ENCODE measurements around the gene PELI3. TPM values are rescaled to one million over a fixed set of nuclear protein-coding genes. Genes with fewer than 3 reads are reported as not detected.

PELI3 gene
- total and polyA plus RNA-seq, 2 donors (not counting 1 experiment from before 2014, with no cell fraction given): 3.2 to 15.6 TPM

DNA sequence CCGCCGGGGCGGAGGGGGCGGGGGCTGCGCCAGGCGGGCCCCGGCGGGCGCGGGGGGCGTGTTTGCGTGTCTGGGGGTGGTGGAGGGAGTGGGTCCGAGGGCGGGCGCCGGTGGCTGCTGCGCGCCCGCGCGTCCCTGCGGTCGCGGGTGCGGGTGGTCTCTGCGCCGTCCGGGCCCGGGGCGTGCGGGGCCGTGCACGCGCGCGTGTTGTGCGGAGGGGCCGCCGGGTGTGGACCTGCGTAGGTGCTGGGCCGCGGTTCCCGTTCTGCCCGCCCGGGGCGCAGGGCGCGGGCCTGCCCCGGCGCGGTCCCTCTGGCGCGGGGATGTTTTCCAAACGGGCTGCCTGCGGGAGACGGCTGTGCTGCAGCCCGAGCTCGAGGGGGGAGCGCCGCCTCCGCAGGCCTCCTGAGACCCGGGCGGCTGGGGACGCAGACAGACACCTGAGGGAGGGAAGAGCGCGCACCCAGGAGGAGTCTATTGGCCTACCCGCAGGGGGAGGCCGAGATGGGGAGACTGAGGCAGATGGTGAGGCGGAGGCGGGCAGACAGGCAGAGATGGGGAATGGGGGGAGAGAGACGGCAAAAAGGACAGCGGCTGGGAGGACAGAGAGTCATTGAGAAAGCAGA is 442 bp downstream of the PELI3 start:
- peak overlapping the region; percentile 73 for H3K9ac ChIP-seq (ENCODE audit: low read length)

More for the DNA sequence above, 442 bp downstream of the PELI3 start:
- ChIA-PET CTCF (interaction anchor here (0.9 to 5.8 kb wide), 6 partner anchors 12 to 212 kb away, joined by 4 to 41 read pairs (median 9); partner anchors contain the start of genes B4GAT1, DPP3 and MRPL11), POLR2A (interaction anchor here (0.9 to 2.6 kb wide), 7 partner anchors 9 to 1286 kb away, joined by 3 to 18 read pairs (median 7); partner anchors contain the start of genes BBS1, DPP3, MRPL11 and RBM4)
- DNase-seq: no peak
- Histone ChIP-seq H3K36me3 (replicated peaks in 1 of 2; ENCODE audit: control extremely low read depth in 1 of 2, control insufficient read depth in 1 of 2, extremely low read depth in 1 of 2, insufficient read depth in 2 of 2, low read length in 1 of 2) (no peaks in the 10 kb centered on the region), H2AFZ (ENCODE audit: insufficient read depth, low read depth, low read length, poor library complexity, severe bottlenecking) (peak overlapping the region; percentile 80), H3K4me1 (ENCODE audit: control insufficient read depth in 2 of 2, insufficient read depth in 2 of 2, low read length in 2 of 2) (peaks cover 33 to 39% of the 10 kb centered on the region in 2 donors), H3K27me3 (replicated peaks in 1 of 4; ENCODE audit: control extremely low read depth in 1 of 4, control insufficient read depth in 3 of 4, insufficient read depth in 4 of 4, low read length in 3 of 4) (no peaks in the 10 kb centered on the region), H3K79me2 (ENCODE audit: control insufficient read depth, insufficient read depth, low read length) (peaks cover 4% of the 10 kb centered on the region), H3K27ac (ENCODE audit: low read length in 2 of 2) (peak overlapping the region in 1 of 2 donors; percentile 39), H3K9me3 (ENCODE audit: control extremely low read depth in 1 of 3, control insufficient read depth in 2 of 3, insufficient read depth in 1 of 3, low read length in 2 of 3) (no peaks in the 10 kb centered on the region), H4K20me1 (ENCODE audit: control insufficient read depth, insufficient read depth, low read length, poor library complexity, severe bottlenecking) (no peaks in the 10 kb centered on the region), H3K4me2 (replicated peaks; ENCODE audit: low read depth, low read length, poor library complexity, severe bottlenecking) (peak overlapping the region; percentile 86), H3K4me3 (ENCODE audit: control extremely low read depth in 1 of 5, extremely low read depth in 1 of 5, insufficient read depth in 1 of 5, low read depth in 2 of 5, low read length in 4 of 5) (peak overlapping the region; percentile 19 to 82 (median 63))
- H3K4me1 Mint-ChIP-seq: peaks cover 33% of the 10 kb centered on the region
- 3% methylated on average over 71 of the region's 72 CpGs for WGBS (ENCODE audit: insufficient coverage)
- H3K27me3 Mint-ChIP-seq: no peaks in the 10 kb centered on the region
- peaks cover 3% of the 10 kb centered on the region for H3K9me3 Mint-ChIP-seq (ENCODE audit: insufficient read depth)
- intact Hi-C loops (cut with micrococcal nuclease): loop anchor here (5.0 kb wide), 1 partner anchor 210 kb away; the partner anchor contains the start of gene RBM4B
- H3K27ac Mint-ChIP-seq: peak overlapping the region; percentile 59
- peak overlapping the region; percentile 90 for H3K4me3 Mint-ChIP-seq
- ATAC-seq (ENCODE audit: low read depth): peak; percentile 26
- TF ChIP-seq, protein P1, sequence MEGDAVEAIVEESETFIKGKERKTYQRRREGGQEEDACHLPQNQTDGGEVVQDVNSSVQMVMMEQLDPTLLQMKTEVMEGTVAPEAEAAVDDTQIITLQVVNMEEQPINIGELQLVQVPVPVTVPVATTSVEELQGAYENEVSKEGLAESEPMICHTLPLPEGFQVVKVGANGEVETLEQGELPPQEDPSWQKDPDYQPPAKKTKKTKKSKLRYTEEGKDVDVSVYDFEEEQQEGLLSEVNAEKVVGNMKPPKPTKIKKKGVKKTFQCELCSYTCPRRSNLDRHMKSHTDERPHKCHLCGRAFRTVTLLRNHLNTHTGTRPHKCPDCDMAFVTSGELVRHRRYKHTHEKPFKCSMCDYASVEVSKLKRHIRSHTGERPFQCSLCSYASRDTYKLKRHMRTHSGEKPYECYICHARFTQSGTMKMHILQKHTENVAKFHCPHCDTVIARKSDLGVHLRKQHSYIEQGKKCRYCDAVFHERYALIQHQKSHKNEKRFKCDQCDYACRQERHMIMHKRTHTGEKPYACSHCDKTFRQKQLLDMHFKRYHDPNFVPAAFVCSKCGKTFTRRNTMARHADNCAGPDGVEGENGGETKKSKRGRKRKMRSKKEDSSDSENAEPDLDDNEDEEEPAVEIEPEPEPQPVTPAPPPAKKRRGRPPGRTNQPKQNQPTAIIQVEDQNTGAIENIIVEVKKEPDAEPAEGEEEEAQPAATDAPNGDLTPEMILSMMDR (IDR thresholded peaks at IDR 0.05): peak; percentile 70
- TF ChIP-seq EZH2 (IDR thresholded peaks at IDR 0.05; ENCODE audit: borderline replicate concordance, insufficient read depth, low read depth, low read length, poor library complexity, severe bottlenecking): no peak
